IMR-90 (cell line): ENCODE data around the gene CMAS. TPM values are rescaled to one million over a fixed set of nuclear protein-coding genes. Genes with fewer than 3 reads are reported as not detected.
"Not testable (repeated sequence)": the region's sequence is repeated elsewhere in the genome, so short reads cannot be mapped to it uniquely, and the experiment has no call there.

Source experiments
- ATAC-seq: fragments of 200-7000 bp; cut with Tn5 transposase; 2 replicates; pipeline ENCODE4 v1.9.1; 2020; ENCODE audit warnings: low read depth, mild to moderate bottlenecking, moderate library complexity
- BruUV-seq: library from RNA; stranded (reverse); fragments of 400-500 nt; replicated peaks from 2 replicates; lab custom pipeline; 2021; lab: Mats Ljungman, UMichigan
- CTCF ChIA-PET: fragments of 300-600 bp; formaldehyde crosslinking; extraction: SDS; loops from one replicate; lab custom pipeline; 2021; ENCODE audit warnings: antibody characterized with exemption; lab: Yijun Ruan, JAX
- POLR2A ChIA-PET: fragments of 300-600 bp; sonication (Branson Sonifier 250); formaldehyde crosslinking; loops from one replicate; lab custom pipeline; 2022; ENCODE audit warnings: antibody characterized with exemption; ENCODE audit not compliant: unreplicated experiment; lab: Charles Lee
- DNase-seq: peaks from one replicate; pipeline ENCODE4 v3.0.0; 2013
- H2AFZ ChIP-seq: replicated peaks from 2 replicates; pipeline ENCODE3; 2013; ENCODE audit warnings: low read length, mild to moderate bottlenecking; ENCODE audit not compliant: poor library complexity
- H2AK5ac ChIP-seq: 2 replicates; pipeline ENCODE4 v1.6.1; 2013; ENCODE audit warnings: low read depth, low read length, inconsistent platforms
- H2AK9ac ChIP-seq: replicated peaks from 2 replicates; pipeline ENCODE3; 2013; ENCODE audit warnings: mild to moderate bottlenecking, low read depth, low read length, moderate library complexity; ENCODE audit not compliant: poor library complexity
- H2BK120ac ChIP-seq: 2 replicates; pipeline ENCODE4 v1.6.1; 2013; ENCODE audit warnings: low read depth, low read length, inconsistent platforms
- H2BK15ac ChIP-seq: 3 replicates; pipeline ENCODE4 v1.6.1; 2013; ENCODE audit warnings: low read depth, low read length, inconsistent platforms
- H2BK20ac ChIP-seq: 2 replicates; pipeline ENCODE4 v1.6.1; 2013; ENCODE audit warnings: low read depth, mild to moderate bottlenecking, inconsistent platforms, low read length, moderate library complexity
- H2BK5ac ChIP-seq: 2 replicates; pipeline ENCODE4 v1.6.1; 2013; ENCODE audit warnings: mild to moderate bottlenecking, low read depth, low read length, inconsistent platforms; ENCODE audit not compliant: poor library complexity, severe bottlenecking
- H3K14ac ChIP-seq: replicated peaks from 2 replicates; pipeline ENCODE4 v1.6.1; 2013; ENCODE audit warnings: low read depth, low read length, inconsistent platforms
- H3K18ac ChIP-seq: 2 replicates; pipeline ENCODE4 v1.6.1; 2013; ENCODE audit warnings: low read depth, low read length, control low read depth
- H3K23ac ChIP-seq: 2 replicates; pipeline ENCODE4 v1.6.1; 2013; ENCODE audit warnings: low read depth, low read length, inconsistent platforms
- H3K27ac ChIP-seq: 2 replicates; pipeline ENCODE4 v1.5.1; 2013; ENCODE audit warnings: mild to moderate bottlenecking, control low read depth, low read length; ENCODE audit not compliant: insufficient read depth
- H3K27me3 ChIP-seq: 2 replicates; pipeline ENCODE4 v1.6.1; 2013; ENCODE audit warnings: low read length; ENCODE audit not compliant: control insufficient read depth, insufficient read depth
- H3K36me3 ChIP-seq: 2 replicates; pipeline ENCODE4 v1.6.1; 2013; ENCODE audit warnings: low read length, mixed read lengths; ENCODE audit not compliant: control insufficient read depth, insufficient read depth
- H3K4ac ChIP-seq: 2 replicates; pipeline ENCODE4 v1.6.1; 2013; ENCODE audit warnings: low read depth, low read length, inconsistent platforms
- H3K4me1 ChIP-seq: 2 replicates; pipeline ENCODE4 v1.6.1; 2013; ENCODE audit warnings: low read length, mixed read lengths; ENCODE audit not compliant: control insufficient read depth, insufficient read depth
- H3K4me2 ChIP-seq: 2 replicates; pipeline ENCODE4 v1.6.1; 2013; ENCODE audit warnings: low read depth, mild to moderate bottlenecking, control low read depth, low read length, moderate library complexity
- H3K4me3 ChIP-seq: 2 replicates; pipeline ENCODE4 v1.5.1; 2013; ENCODE audit warnings: low read depth, mild to moderate bottlenecking, control low read depth, low read length, moderate library complexity; ENCODE audit not compliant: insufficient read depth
- H3K56ac ChIP-seq: 2 replicates; pipeline ENCODE4 v1.6.1; 2013; ENCODE audit warnings: low read length, inconsistent platforms; ENCODE audit not compliant: insufficient read depth; ENCODE audit errors: extremely low read depth
- H3K79me1 ChIP-seq, 2 experiments: 2 replicates each; pipeline ENCODE4 v1.6.1; 2013; ENCODE audit warnings: low read length in 2 of 2, inconsistent platforms in 1 of 2, low read depth in 1 of 2
- H3K9ac ChIP-seq: 2 replicates; pipeline ENCODE4 v1.6.1; 2013; ENCODE audit warnings: low read depth, low read length, control low read depth
- H3K9me1 ChIP-seq: 2 replicates; pipeline ENCODE4 v1.6.1; 2013; ENCODE audit warnings: low read length, inconsistent platforms; ENCODE audit not compliant: insufficient read depth
- H3K9me3 ChIP-seq: 2 replicates; pipeline ENCODE4 v1.6.1; 2013; ENCODE audit warnings: low read length; ENCODE audit not compliant: control insufficient read depth, insufficient read depth
- H4K20me1 ChIP-seq: 2 replicates; pipeline ENCODE4 v1.6.1; 2013; ENCODE audit warnings: low read length, inconsistent platforms; ENCODE audit not compliant: insufficient read depth
- H4K5ac ChIP-seq: 2 replicates; pipeline ENCODE4 v1.6.1; 2013; ENCODE audit warnings: mild to moderate bottlenecking, low read depth, low read length, control low read depth
- H4K8ac ChIP-seq, 2 experiments: 2 replicates each; pipeline ENCODE4 v1.6.1; 2013; ENCODE audit warnings: low read depth in 2 of 2, low read length in 2 of 2, control low read depth in 1 of 2, inconsistent platforms in 1 of 2
- H4K91ac ChIP-seq: 2 replicates; pipeline ENCODE4 v1.6.1; 2013; ENCODE audit warnings: low read depth, low read length, inconsistent platforms; ENCODE audit not compliant: insufficient read depth
- CEBPB ChIP-seq: IDR thresholded peaks from 2 replicates; pipeline ENCODE4 v1.6.1; 2012; ENCODE audit warnings: low read depth, low read length, improper control_type of control experiment
- WGBS, 2 experiments: methylation state at CpG; one replicate each; pipeline versions ENCODE4 v1.1.5 to v1.1.7; 2013; ENCODE audit warnings: missing lambda C conversion rate in 2 of 2; ENCODE audit not compliant: insufficient read length in 1 of 2; ENCODE audit errors: extremely low coverage in 2 of 2; 5-methylcytosine and 5-hydroxymethylcytosine counted together
- dilution Hi-C: fragments of 300-500 bp; cut with HindIII; formaldehyde crosslinking; loops from one replicate; pipeline ENCODE4 v1.14.3; 2018; ENCODE audit warnings: low sequenced_read_pairs; ENCODE audit not compliant: unreplicated experiment
- in situ Hi-C: fragments of 300-500 bp; cut with MboI; formaldehyde crosslinking; loops from 3 replicates; pipeline ENCODE4 v1.14.3; 2019; ENCODE audit warnings: low sequenced_read_pairs, inconsistent platforms, mixed read lengths
- intact Hi-C: fragments of 100-400 bp; cut with micrococcal nuclease; formaldehyde crosslinking; loops from 2 replicates; pipeline ENCODE4 v1.10.0; 2022
- polyA plus RNA-seq, 3 experiments: library from polyadenylated mRNA; depleted of rRNA; stranded (reverse); fragments of >200 nt; gene quantifications; 2 replicates each; pipeline ENCODE4 v1.2.3, GENCODE V29; 2012; ENCODE audit warnings: low replicate concordance in 1 of 3
- total RNA-seq: library from RNA; depleted of rRNA; stranded (reverse); fragments of >200 nt; gene quantifications from 2 replicates; pipeline ENCODE4 v1.2.3, GENCODE V29; 2012

Gene CMAS
- total and polyA plus RNA-seq, 2 of the 4 experiments (the other 2 are of a cell fraction), result 9.5 to 26.8 TPM

- H3K36me3 ChIP-seq, H3K4me1 ChIP-seq, in situ Hi-C loops, H3K27ac ChIP-seq, H3K14ac ChIP-seq, H4K8ac ChIP-seq, CTCF ChIA-PET, intact Hi-C loops, BruUV-seq, H3K27me3 ChIP-seq, ATAC-seq, H3K9me1 ChIP-seq, dilution Hi-C loops, H3K23ac ChIP-seq, H2BK20ac ChIP-seq, H4K91ac ChIP-seq, H2AK9ac ChIP-seq, H2BK15ac ChIP-seq, POLR2A ChIA-PET, H3K18ac ChIP-seq, H3K4ac ChIP-seq, H2AK5ac ChIP-seq, DNase-seq, H4K20me1 ChIP-seq, H4K5ac ChIP-seq, H2BK120ac ChIP-seq, H3K4me3 ChIP-seq, H3K56ac ChIP-seq, H3K9me3 ChIP-seq, H3K9ac ChIP-seq, H2BK5ac ChIP-seq, H3K4me2 ChIP-seq, H3K79me1 ChIP-seq, H2AFZ ChIP-seq: not testable (repeated sequence)
- TF ChIP-seq CEBPB, result peak; percentile 52
- WGBS, 2 experiments, result no CpG with 5 or more reads among the region's 2 CpGs
These were observed 53.0 kb downstream of the CMAS start for GRCh38 chr12:22099062-22099461.
